Left lobe of liver (tissue), 2 donors: ENCODE data around the gene EVL. TPM values are rescaled to one million over a fixed set of nuclear protein-coding genes. Genes with fewer than 3 reads are reported as not detected.
A peak's percentile ranks its signal among the peaks of the same experiment; 100 is the strongest.

Experiments used
- ATAC-seq: fragments of 200-7000 bp; cut with Tn5 transposase; one replicate; pipeline ENCODE4 v1.9.1; 2020; ENCODE audit warnings: mild to moderate bottlenecking, moderate library complexity
- DNase-seq: peaks from one replicate; pipeline ENCODE4 v3.0.0-alpha.2; 2020; ENCODE audit warnings: low spot score
- total RNA-seq: library from RNA; stranded (reverse); gene quantifications from one replicate; pipeline ENCODE4 v1.2.1, GENCODE V29; 2021
- donor health status: DM: no; HTN: no; CAD: no; lungs with moderate emphysema.
- donor health status: DM: no; HTN: yes; CAD: no.

EVL gene
- total RNA-seq, 1 donor from 2014 or later: 76.2 TPM

DNA sequence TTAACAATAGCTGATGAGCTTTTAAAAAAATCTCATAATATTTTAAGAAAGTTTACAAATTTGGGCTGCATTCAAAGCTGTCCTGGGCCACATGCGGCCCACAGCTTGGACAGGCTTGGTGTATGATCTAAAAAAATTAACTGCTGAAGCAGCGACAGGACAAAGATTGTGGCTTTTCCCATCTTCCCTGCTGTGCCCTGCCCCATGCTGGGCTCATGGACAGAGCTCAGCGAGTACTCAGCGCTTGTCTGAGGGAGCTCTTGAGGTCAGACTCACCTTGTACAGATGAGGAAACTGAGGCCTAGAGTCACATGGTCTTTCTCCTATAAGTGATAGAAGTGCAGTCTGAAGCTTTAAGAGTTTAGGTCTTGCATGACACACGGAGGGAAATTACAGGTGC lies 15.0 kb downstream of the EVL start:
- ATAC-seq: no peak
- DNase-seq: no peak

GRCh38 chr14:100081997-100082625 lies 16.9 kb downstream of the EVL start:
- ATAC-seq (no peak), DNase-seq (no peak)

DNA sequence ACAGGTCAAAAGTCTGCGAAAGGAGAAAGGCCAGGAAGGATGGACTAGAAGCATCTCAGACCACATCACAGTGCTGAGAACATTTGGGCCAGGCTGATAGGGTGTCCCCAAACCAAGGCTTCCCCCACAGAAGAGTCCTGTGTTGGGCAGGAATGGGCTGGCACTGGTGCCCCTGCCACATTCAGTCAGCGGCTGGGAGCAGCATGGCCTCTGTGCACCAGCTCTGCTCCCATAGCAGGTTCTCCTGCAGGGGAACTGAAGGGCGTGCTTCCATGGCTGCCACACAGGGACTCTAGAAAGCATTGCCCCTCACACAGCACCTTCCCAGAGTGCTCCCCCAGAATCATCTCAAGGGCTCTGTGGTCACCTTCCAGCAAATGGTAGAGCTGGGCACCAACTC lies 17.5 kb downstream of the EVL start:
- DNase-seq: no peak
- ATAC-seq: no peak

- no peak for DNase-seq
- no peak for ATAC-seq
Observed at GRCh38 chr14:100083706-100084105, 18.5 kb downstream of the EVL start.

DNA sequence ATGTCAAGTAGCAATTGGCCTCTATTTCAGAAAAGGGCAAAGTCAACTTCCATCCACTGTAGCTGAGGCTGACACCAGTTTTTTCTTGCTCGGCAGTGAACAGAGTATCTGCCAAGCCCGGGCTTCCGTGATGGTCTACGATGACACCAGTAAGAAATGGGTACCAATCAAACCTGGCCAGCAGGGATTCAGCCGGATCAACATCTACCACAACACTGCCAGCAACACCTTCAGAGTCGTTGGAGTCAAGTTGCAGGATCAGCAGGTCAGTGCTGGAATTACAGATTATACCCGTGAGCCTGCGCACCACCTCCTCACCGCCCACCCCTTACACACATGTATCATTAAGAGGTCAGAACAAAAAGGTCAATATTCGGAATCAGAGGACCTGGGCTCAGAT lies 19.4 kb downstream of the EVL start:
- DNase-seq (no peak), ATAC-seq (no peak)

- DNase-seq (no peak), ATAC-seq (no peak)
Observed at GRCh38 chr14:100085462-100085861, 20.2 kb downstream of the EVL start.

DNA sequence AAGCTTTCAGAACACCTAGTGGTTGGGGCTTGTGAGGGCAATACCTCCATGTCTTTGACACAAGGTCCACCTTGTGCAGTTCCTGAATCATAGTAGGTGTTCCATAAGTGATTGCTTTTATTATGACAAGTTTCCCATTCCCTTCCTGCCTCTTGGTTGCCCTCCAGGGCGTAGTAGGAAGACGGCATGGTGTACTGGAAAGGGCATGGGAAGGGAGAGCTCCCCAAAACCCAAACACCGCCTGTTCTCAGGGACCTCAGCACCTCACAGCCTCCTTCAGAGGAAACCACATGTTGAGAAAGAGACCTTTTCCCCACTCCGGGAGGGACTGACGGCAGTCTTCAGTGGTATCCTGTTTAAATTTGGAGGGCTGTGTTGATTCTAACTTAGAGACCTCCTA lies 21.1 kb downstream of the EVL start:
- DNase-seq (peak; percentile 23), ATAC-seq (no peak)

DNA sequence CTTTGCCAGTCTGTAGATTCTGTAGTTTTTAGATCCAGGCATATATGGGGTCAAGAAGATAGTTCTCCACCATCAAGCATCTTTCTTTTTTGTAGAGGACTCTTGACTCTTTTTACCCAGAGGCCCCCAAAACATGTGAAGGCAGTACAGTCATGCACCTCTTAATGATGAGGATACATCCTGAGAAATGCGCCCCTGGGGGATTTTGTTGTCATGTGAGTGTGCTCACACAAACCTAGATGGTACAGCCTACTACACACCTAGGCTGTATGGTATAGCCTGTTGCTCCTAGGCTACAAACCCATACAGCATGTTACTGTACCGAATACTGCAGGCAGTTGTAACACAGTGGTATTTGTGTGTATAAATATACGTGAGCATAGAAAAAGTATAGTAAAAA lies 23.0 kb downstream of the EVL start:
- DNase-seq (no peak), ATAC-seq (no peak)

GRCh38 chr14:100091386-100091785 lies 26.2 kb downstream of the EVL start:
- ATAC-seq (no peak), DNase-seq (no peak)

- ATAC-seq: peak; percentile 43
Observed at GRCh38 chr14:100092832-100093231, 27.6 kb downstream of the EVL start.

DNA sequence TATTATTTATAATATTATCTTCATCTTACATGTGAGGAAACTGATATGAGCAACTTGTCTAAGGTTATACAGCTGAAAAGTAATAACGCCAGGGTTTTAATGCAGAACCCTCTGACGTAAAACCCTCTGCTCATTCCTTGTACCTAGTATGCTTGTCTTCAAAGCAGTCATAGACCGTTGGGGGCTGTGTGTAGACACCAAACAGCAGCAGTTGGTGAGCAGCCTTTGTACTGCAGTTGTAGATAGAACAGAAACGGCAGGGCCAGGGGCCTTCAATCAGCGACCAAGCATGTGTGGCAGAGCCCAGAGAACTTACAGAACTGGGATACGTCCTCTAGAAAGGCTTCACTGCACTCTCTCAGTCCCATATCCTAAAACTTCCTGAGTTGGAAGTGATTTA lies 28.1 kb downstream of the EVL start:
- DNase-seq (no peak), ATAC-seq (no peak)

More at GRCh38 chr14:100092832-100093231, 27.6 kb downstream of the EVL start:
- no peak for DNase-seq

GRCh38 chr14:100096656-100097055 lies 31.4 kb downstream of the EVL start:
- DNase-seq (no peak), ATAC-seq (no peak)

DNA sequence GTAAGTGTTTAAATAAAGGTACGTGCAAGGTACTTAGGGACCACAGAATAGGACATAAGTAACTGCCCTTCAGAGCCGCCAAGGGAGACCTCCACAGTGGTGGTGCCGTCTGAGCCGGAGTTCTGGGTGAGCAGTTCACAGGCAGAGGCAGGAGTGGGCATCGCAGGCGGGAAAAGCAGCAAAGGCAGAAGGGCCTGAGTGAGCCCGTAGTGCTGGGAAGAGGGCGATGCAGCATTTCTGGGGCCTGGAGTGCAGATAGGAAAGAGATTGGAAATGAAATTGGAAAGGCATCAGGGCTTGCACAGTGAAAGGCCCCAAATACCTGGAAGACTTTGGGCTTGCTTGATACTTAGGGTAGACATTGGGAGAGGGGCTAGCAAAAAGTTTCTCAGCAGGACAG lies 32.9 kb downstream of the EVL start:
- ATAC-seq: no peak
- DNase-seq: no peak

DNA sequence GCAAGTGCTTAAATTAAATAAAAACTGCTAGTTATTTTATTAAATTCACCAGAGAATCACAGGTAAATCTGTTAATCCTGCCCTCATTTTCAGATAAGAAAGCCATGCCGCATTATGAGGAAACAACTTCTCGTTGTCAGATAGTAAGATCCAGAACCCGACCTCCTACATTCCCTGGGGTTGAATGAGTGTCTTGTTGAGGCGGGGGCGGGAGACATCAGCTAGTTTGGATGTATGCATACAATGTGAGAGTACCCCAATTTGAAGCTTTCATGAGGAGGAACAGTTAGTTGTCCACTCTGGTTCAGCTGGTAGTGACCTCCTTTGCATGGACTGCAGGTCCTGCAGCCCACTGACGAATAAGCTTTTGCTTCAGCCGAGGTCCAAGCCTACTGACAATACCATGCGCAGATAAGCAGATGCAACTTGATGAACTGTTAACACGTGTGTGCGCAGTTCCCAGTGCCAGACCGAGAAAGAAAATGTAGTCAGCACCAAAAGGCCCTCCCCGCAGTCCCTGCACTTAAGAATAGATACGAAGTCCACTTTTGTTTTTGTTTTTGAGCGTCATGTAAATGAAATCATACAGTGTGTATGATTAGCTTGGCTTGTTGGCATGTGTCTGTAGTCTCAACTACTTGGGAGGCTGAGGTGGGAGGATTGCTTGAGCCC lies 34.9 kb downstream of the EVL start:
- ATAC-seq: no peak
- DNase-seq: no peak

GRCh38 chr14:100102156-100102785 lies 37.0 kb downstream of the EVL start:
- ATAC-seq: no peak

GRCh38 chr14:100103250-100104005 lies 38.2 kb downstream of the EVL start:
- no peak for DNase-seq

More at GRCh38 chr14:100102156-100102785, 37.0 kb downstream of the EVL start:
- no peak for DNase-seq

GRCh38 chr14:100104006-100104352 lies 38.8 kb downstream of the EVL start:
- DNase-seq (no peak), ATAC-seq (peak; percentile 69)

More at GRCh38 chr14:100103250-100104005, 38.2 kb downstream of the EVL start:
- peak; percentile 67 for ATAC-seq

DNA sequence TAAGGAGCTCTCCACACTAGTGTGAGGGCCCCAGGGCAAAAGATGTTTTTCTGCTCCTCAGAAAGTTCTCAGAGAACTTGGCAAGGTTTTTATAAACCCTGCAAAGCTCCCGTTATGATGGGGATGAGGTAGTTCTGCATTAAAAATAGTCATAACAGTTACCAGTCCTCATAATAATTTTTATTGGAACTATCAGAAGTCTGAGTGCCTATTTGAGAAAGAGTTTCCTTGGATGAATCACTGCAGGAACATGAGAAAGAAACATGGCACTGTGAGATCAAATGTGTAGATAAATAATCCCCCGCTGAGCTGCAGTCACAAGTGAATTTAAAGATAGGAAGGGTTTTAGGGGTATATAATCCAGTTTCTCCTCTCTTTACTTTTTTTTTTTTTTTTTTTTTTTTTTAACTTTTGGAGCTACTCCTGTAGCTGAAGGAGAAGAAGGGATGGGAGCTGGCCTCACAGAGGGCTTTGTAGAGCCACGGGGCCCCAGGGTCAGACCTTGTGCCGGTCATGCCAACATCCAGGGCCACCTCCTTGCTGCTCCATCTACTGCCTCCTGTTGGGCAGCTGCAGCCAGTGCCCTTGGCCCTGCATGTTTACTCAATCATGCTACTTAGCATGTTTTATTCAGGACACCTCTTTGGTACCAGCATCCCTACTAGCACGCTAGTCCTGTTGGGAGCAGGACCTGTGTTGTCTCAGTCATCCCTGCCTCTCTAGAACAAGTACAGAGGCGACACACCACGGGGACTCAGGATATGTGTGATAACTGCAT lies 39.5 kb downstream of the EVL start:
- ATAC-seq (no peak), DNase-seq (no peak)

DNA sequence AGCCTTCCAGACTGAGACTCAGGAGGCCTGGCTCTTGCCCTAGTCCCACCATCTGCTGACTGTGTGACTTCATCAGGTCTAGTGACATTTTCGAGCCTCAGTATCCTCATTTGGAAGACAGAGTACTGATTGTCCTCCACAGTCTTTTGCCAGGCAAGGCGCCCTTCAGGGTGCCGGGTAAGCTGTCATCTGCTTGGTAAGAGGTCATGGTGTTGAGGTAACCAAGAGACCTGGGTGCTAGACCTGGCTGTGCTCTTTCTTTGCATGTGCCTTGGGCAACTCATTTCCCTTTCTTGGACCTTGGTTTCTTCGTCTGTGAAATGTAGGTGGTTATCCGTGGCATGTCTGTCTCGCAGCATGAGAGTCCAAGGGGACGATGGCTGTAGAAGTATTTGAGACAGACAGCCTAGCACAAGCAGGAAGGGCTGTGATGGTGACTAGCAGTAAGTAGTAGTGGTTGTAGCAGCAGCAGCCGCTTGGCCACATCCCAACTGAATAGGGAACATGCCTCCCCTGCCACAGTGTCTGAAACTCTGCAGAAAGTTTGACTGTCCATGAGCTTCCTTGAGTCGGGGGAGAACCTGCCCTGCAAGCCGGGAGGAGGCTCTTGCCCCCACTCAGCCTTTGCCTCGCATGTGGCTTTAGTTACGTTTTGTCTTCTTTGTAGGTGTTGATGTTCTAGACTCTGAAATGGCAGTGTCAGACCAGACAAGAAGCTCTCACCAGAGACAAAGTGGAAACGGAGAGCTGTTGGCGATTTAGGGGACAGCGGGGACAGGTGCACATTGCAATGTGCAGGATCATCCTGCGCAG lies 40.3 kb downstream of the EVL start:
- no peak for DNase-seq
- ATAC-seq: no peak
